Chondrocyte (in vitro differentiated cells): ENCODE results near the gene ARHGAP15. TPM values are rescaled to one million over a fixed set of nuclear protein-coding genes. Genes with fewer than 3 reads are reported as not detected.

Experiments
- DNase-seq: peaks from one replicate; pipeline ENCODE4 v3.0.0; 2021; ENCODE audit warnings: mixed read lengths, low spot score
- H3K27ac Mint-ChIP-seq: one replicate; pipeline ENCODE4 v1.8.0; 2021; ENCODE audit warnings: mild to moderate bottlenecking, moderate library complexity, mixed read lengths; ENCODE audit not compliant: unreplicated experiment
- H3K27me3 Mint-ChIP-seq: 2 replicates; pipeline ENCODE4 v1.8.0; 2021; ENCODE audit warnings: low read depth, mixed read lengths
- H3K36me3 Mint-ChIP-seq: 2 replicates; pipeline ENCODE4 v1.8.0; 2021; ENCODE audit warnings: low read depth, mixed read lengths
- H3K4me1 Mint-ChIP-seq: 2 replicates; pipeline ENCODE4 v1.8.0; 2021; ENCODE audit warnings: low read depth, mild to moderate bottlenecking, mixed read lengths
- H3K4me3 Mint-ChIP-seq: one replicate; pipeline ENCODE4 v1.8.0; 2021; ENCODE audit warnings: mild to moderate bottlenecking, moderate library complexity, mixed read lengths; ENCODE audit not compliant: unreplicated experiment
- H3K9me3 Mint-ChIP-seq: 2 replicates; pipeline ENCODE4 v1.8.0; 2021; ENCODE audit warnings: low read depth, mixed read lengths
- CTCF ChIP-seq: fragments of 200-600 bp; sonication (generic); IDR thresholded peaks from 2 replicates; pipeline ENCODE4 v1.5.0; 2021; ENCODE audit warnings: antibody characterized with exemption, mild to moderate bottlenecking, moderate library complexity
- total RNA-seq: library from RNA; stranded (reverse); gene quantifications from 3 replicates; pipeline ENCODE4 v1.2.1, GENCODE V29; 2021

The ARHGAP15 gene
- total RNA-seq, 1 donor from 2014 or later: 0.42 TPM

- Mint-ChIP-seq H3K27me3 (no peaks in the 10 kb centered on the region), H3K27ac (no peak overlapping the region), H3K36me3 (no peaks in the 10 kb centered on the region), H3K9me3 (no peaks in the 10 kb centered on the region), H3K4me3 (no peak overlapping the region), H3K4me1 (no peaks in the 10 kb centered on the region)
- no peak for DNase-seq
- TF ChIP-seq CTCF: no peak
These were observed 639.8 kb downstream of the ARHGAP15 start for GRCh38 chr2:143768991-143769390.

GRCh38 chr2:143771939-143772338 is 642.7 kb downstream of the ARHGAP15 start:
- no peaks in the 10 kb centered on the region for H3K9me3 Mint-ChIP-seq
- no peak for DNase-seq
- no peak for TF ChIP-seq CTCF
- no peaks in the 10 kb centered on the region for H3K36me3 Mint-ChIP-seq
- H3K4me1 Mint-ChIP-seq: no peaks in the 10 kb centered on the region
- no peaks in the 10 kb centered on the region for H3K27me3 Mint-ChIP-seq
- no peak overlapping the region for H3K4me3 Mint-ChIP-seq
- no peak overlapping the region for H3K27ac Mint-ChIP-seq

GRCh38 chr2:143776526-143777297 is 647.5 kb downstream of the ARHGAP15 start:
- TF ChIP-seq CTCF: no peak
- Mint-ChIP-seq H3K9me3 (no peaks in the 10 kb centered on the region), H3K4me1 (no peaks in the 10 kb centered on the region), H3K27ac (no peak overlapping the region), H3K27me3 (no peaks in the 10 kb centered on the region), H3K36me3 (no peaks in the 10 kb centered on the region), H3K4me3 (no peak overlapping the region)
- no peak for DNase-seq

GRCh38 chr2:143779021-143779420 is 649.8 kb downstream of the ARHGAP15 start:
- no peaks in the 10 kb centered on the region for H3K9me3 Mint-ChIP-seq

More at GRCh38 chr2:143779021-143779420, 649.8 kb downstream of the ARHGAP15 start:
- Mint-ChIP-seq H3K4me1 (no peaks in the 10 kb centered on the region), H3K27ac (no peak overlapping the region), H3K27me3 (no peaks in the 10 kb centered on the region), H3K36me3 (no peaks in the 10 kb centered on the region), H3K4me3 (no peak overlapping the region)
- no peak for DNase-seq
- no peak for TF ChIP-seq CTCF
